ENCODE measurements around the gene INF2.

INF2 gene

GRCh38 chr14:104703269-104703668, 13.9 kb downstream of the INF2 start:
- no peak for DNase-seq

GRCh38 chr14:104704252-104704651, 14.8 kb downstream of the INF2 start:
- DNase-seq, result no peak

GRCh38 chr14:104705340-104706047, 16.1 kb downstream of the INF2 start:
- peak; percentile 28 for DNase-seq

GRCh38 chr14:104706733-104707607, 17.6 kb downstream of the INF2 start:
- peak; percentile 26 for DNase-seq

GRCh38 chr14:104707608-104708595, 18.5 kb downstream of the INF2 start:
- no peak for DNase-seq

GRCh38 chr14:104708606-104709268, 19.3 kb downstream of the INF2 start:
- peak; percentile 64 for DNase-seq

- DNase-seq, result no peak
Measured at GRCh38 chr14:104709387-104710039, 20.1 kb downstream of the INF2 start.

- DNase-seq, result no peak
Measured at GRCh38 chr14:104710071-104710735, 20.8 kb downstream of the INF2 start.

GRCh38 chr14:104712881-104713734, 23.7 kb downstream of the INF2 start:
- DNase-seq, result no peak

GRCh38 chr14:104714066-104714465, 24.6 kb downstream of the INF2 start:
- DNase-seq, result no peak

- DNase-seq, result no peak
Measured at GRCh38 chr14:104714681-104715080, 25.3 kb downstream of the INF2 start.

- no peak for DNase-seq
Measured at GRCh38 chr14:104715416-104715815, 26.0 kb downstream of the INF2 start.

- no peak for DNase-seq
Measured at GRCh38 chr14:104715871-104716270, 26.5 kb downstream of the INF2 start.

- DNase-seq, result no peak
Measured at GRCh38 chr14:104717137-104717536, 27.7 kb downstream of the INF2 start.

- DNase-seq, result no peak
Measured at GRCh38 chr14:104717646-104718045, 28.2 kb downstream of the INF2 start.

- no peak for DNase-seq
Measured at GRCh38 chr14:104718147-104718546, 28.7 kb downstream of the INF2 start.

GRCh38 chr14:104718871-104719270, 29.5 kb downstream of the INF2 start:
- no peak for DNase-seq

GRCh38 chr14:104719343-104719742, 29.9 kb downstream of the INF2 start:
- no peak for DNase-seq

- peak; percentile 36 for DNase-seq
Measured at GRCh38 chr14:104721505-104722431, 32.4 kb downstream of the INF2 start.

All from fibroblast of skin of back (primary cell).